ENCODE measurements around the gene BDH1.

DNA sequence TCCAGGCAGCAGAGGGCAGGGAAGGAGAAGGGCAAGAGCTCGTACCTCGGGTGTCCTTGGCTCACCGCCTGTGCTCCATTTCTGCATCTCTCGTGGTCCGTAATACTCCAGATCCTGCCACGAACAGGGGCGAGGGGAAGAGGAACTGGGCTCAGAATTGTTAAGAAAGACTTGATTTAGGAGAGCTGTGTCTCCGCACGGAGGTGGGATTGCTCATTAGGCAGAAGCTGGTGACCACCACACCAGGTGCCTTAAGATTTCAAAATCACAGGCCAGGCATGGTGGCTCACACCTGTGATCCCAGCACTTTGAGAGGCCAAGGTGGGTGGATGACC, 37.2 kb upstream of the BDH1 start:
- no peak for TF ChIP-seq POLR2A (IDR thresholded peaks at IDR 0.05)
- TF ChIP-seq CTCF (IDR thresholded peaks at IDR 0.05), result no peak
- no peak for TF ChIP-seq POLR2AphosphoS5 (IDR thresholded peaks at IDR 0.05)

Measured in breast epithelium (tissue), 3 donors.